IMR-90 (cell line): ENCODE data around the gene MTUS2. TPM values are rescaled to one million over a fixed set of nuclear protein-coding genes. Genes with fewer than 3 reads are reported as not detected.
A peak's percentile ranks its signal among the peaks of the same experiment; 100 is the strongest.

Source experiments
- ATAC-seq: fragments of 200-7000 bp; cut with Tn5 transposase; 2 replicates; pipeline ENCODE4 v1.9.1; 2020; ENCODE audit warnings: low read depth, mild to moderate bottlenecking, moderate library complexity
- BruUV-seq: library from RNA; stranded (reverse); fragments of 400-500 nt; replicated peaks from 2 replicates; lab custom pipeline; 2021; lab: Mats Ljungman, UMichigan
- CTCF ChIA-PET: fragments of 300-600 bp; formaldehyde crosslinking; extraction: SDS; loops from one replicate; lab custom pipeline; 2021; ENCODE audit warnings: antibody characterized with exemption; lab: Yijun Ruan, JAX
- POLR2A ChIA-PET: fragments of 300-600 bp; sonication (Branson Sonifier 250); formaldehyde crosslinking; loops from one replicate; lab custom pipeline; 2022; ENCODE audit warnings: antibody characterized with exemption; ENCODE audit not compliant: unreplicated experiment; lab: Charles Lee
- DNase-seq: peaks from one replicate; pipeline ENCODE4 v3.0.0; 2013
- H2AFZ ChIP-seq: replicated peaks from 2 replicates; pipeline ENCODE3; 2013; ENCODE audit warnings: low read length, mild to moderate bottlenecking; ENCODE audit not compliant: poor library complexity
- H2AK5ac ChIP-seq: 2 replicates; pipeline ENCODE4 v1.6.1; 2013; ENCODE audit warnings: low read depth, low read length, inconsistent platforms
- H2AK9ac ChIP-seq: replicated peaks from 2 replicates; pipeline ENCODE3; 2013; ENCODE audit warnings: mild to moderate bottlenecking, low read depth, low read length, moderate library complexity; ENCODE audit not compliant: poor library complexity
- H2BK120ac ChIP-seq: 2 replicates; pipeline ENCODE4 v1.6.1; 2013; ENCODE audit warnings: low read depth, low read length, inconsistent platforms
- H2BK15ac ChIP-seq: 3 replicates; pipeline ENCODE4 v1.6.1; 2013; ENCODE audit warnings: low read depth, low read length, inconsistent platforms
- H2BK20ac ChIP-seq: 2 replicates; pipeline ENCODE4 v1.6.1; 2013; ENCODE audit warnings: low read depth, mild to moderate bottlenecking, inconsistent platforms, low read length, moderate library complexity
- H2BK5ac ChIP-seq: 2 replicates; pipeline ENCODE4 v1.6.1; 2013; ENCODE audit warnings: mild to moderate bottlenecking, low read depth, low read length, inconsistent platforms; ENCODE audit not compliant: poor library complexity, severe bottlenecking
- H3K14ac ChIP-seq: replicated peaks from 2 replicates; pipeline ENCODE4 v1.6.1; 2013; ENCODE audit warnings: low read depth, low read length, inconsistent platforms
- H3K18ac ChIP-seq: 2 replicates; pipeline ENCODE4 v1.6.1; 2013; ENCODE audit warnings: low read depth, low read length, control low read depth
- H3K23ac ChIP-seq: 2 replicates; pipeline ENCODE4 v1.6.1; 2013; ENCODE audit warnings: low read depth, low read length, inconsistent platforms
- H3K27ac ChIP-seq: 2 replicates; pipeline ENCODE4 v1.5.1; 2013; ENCODE audit warnings: mild to moderate bottlenecking, control low read depth, low read length; ENCODE audit not compliant: insufficient read depth
- H3K27me3 ChIP-seq: 2 replicates; pipeline ENCODE4 v1.6.1; 2013; ENCODE audit warnings: low read length; ENCODE audit not compliant: control insufficient read depth, insufficient read depth
- H3K36me3 ChIP-seq: 2 replicates; pipeline ENCODE4 v1.6.1; 2013; ENCODE audit warnings: low read length, mixed read lengths; ENCODE audit not compliant: control insufficient read depth, insufficient read depth
- H3K4ac ChIP-seq: 2 replicates; pipeline ENCODE4 v1.6.1; 2013; ENCODE audit warnings: low read depth, low read length, inconsistent platforms
- H3K4me1 ChIP-seq: 2 replicates; pipeline ENCODE4 v1.6.1; 2013; ENCODE audit warnings: low read length, mixed read lengths; ENCODE audit not compliant: control insufficient read depth, insufficient read depth
- H3K4me2 ChIP-seq: 2 replicates; pipeline ENCODE4 v1.6.1; 2013; ENCODE audit warnings: low read depth, mild to moderate bottlenecking, control low read depth, low read length, moderate library complexity
- H3K4me3 ChIP-seq: 2 replicates; pipeline ENCODE4 v1.5.1; 2013; ENCODE audit warnings: low read depth, mild to moderate bottlenecking, control low read depth, low read length, moderate library complexity; ENCODE audit not compliant: insufficient read depth
- H3K56ac ChIP-seq: 2 replicates; pipeline ENCODE4 v1.6.1; 2013; ENCODE audit warnings: low read length, inconsistent platforms; ENCODE audit not compliant: insufficient read depth; ENCODE audit errors: extremely low read depth
- H3K79me1 ChIP-seq, 2 experiments: 2 replicates each; pipeline ENCODE4 v1.6.1; 2013; ENCODE audit warnings: low read length in 2 of 2, inconsistent platforms in 1 of 2, low read depth in 1 of 2
- H3K9ac ChIP-seq: 2 replicates; pipeline ENCODE4 v1.6.1; 2013; ENCODE audit warnings: low read depth, low read length, control low read depth
- H3K9me1 ChIP-seq: 2 replicates; pipeline ENCODE4 v1.6.1; 2013; ENCODE audit warnings: low read length, inconsistent platforms; ENCODE audit not compliant: insufficient read depth
- H3K9me3 ChIP-seq: 2 replicates; pipeline ENCODE4 v1.6.1; 2013; ENCODE audit warnings: low read length; ENCODE audit not compliant: control insufficient read depth, insufficient read depth
- H4K20me1 ChIP-seq: 2 replicates; pipeline ENCODE4 v1.6.1; 2013; ENCODE audit warnings: low read length, inconsistent platforms; ENCODE audit not compliant: insufficient read depth
- H4K5ac ChIP-seq: 2 replicates; pipeline ENCODE4 v1.6.1; 2013; ENCODE audit warnings: mild to moderate bottlenecking, low read depth, low read length, control low read depth
- H4K8ac ChIP-seq, 2 experiments: 2 replicates each; pipeline ENCODE4 v1.6.1; 2013; ENCODE audit warnings: low read depth in 2 of 2, low read length in 2 of 2, control low read depth in 1 of 2, inconsistent platforms in 1 of 2
- H4K91ac ChIP-seq: 2 replicates; pipeline ENCODE4 v1.6.1; 2013; ENCODE audit warnings: low read depth, low read length, inconsistent platforms; ENCODE audit not compliant: insufficient read depth
- SMC3 ChIP-seq: fragments of 150-350 bp; IDR thresholded peaks from 2 replicates; pipeline ENCODE4 v1.6.1; 2016; ENCODE audit warnings: low read depth, mild to moderate bottlenecking, antibody characterized with exemption, low read length, moderate library complexity
- WGBS, 2 experiments: methylation state at CpG; one replicate each; pipeline versions ENCODE4 v1.1.5 to v1.1.7; 2013; ENCODE audit warnings: missing lambda C conversion rate in 2 of 2; ENCODE audit not compliant: insufficient read length in 1 of 2; ENCODE audit errors: extremely low coverage in 2 of 2; 5-methylcytosine and 5-hydroxymethylcytosine counted together
- dilution Hi-C: fragments of 300-500 bp; cut with HindIII; formaldehyde crosslinking; loops from one replicate; pipeline ENCODE4 v1.14.3; 2018; ENCODE audit warnings: low sequenced_read_pairs; ENCODE audit not compliant: unreplicated experiment
- in situ Hi-C: fragments of 300-500 bp; cut with MboI; formaldehyde crosslinking; loops from 3 replicates; pipeline ENCODE4 v1.14.3; 2019; ENCODE audit warnings: low sequenced_read_pairs, inconsistent platforms, mixed read lengths
- intact Hi-C: fragments of 100-400 bp; cut with micrococcal nuclease; formaldehyde crosslinking; loops from 2 replicates; pipeline ENCODE4 v1.10.0; 2022
- polyA plus RNA-seq, 3 experiments: library from polyadenylated mRNA; depleted of rRNA; stranded (reverse); fragments of >200 nt; gene quantifications; 2 replicates each; pipeline ENCODE4 v1.2.3, GENCODE V29; 2012; ENCODE audit warnings: low replicate concordance in 1 of 3
- total RNA-seq: library from RNA; depleted of rRNA; stranded (reverse); fragments of >200 nt; gene quantifications from 2 replicates; pipeline ENCODE4 v1.2.3, GENCODE V29; 2012
- TF ChIP-seq, protein P1 (sequence below): conservative IDR thresholded peaks from 2 replicates; pipeline ENCODE4 v1.5.1; 2012; ENCODE audit warnings: mild to moderate bottlenecking, low read depth, low read length, improper control_type of control experiment
- TF ChIP-seq, protein P2 (sequence below): fragments of 150-350 bp; IDR thresholded peaks from 2 replicates; pipeline ENCODE4 v1.6.1; 2017; ENCODE audit warnings: mild to moderate bottlenecking, antibody characterized with exemption, low read length, low read depth

The MTUS2 gene
- total and polyA plus RNA-seq, 2 of the 4 experiments (the other 2 are of a cell fraction) = under 0.01 to 0.02 TPM

- H3K9me1 ChIP-seq = no peaks in the 10 kb centered on the region
- no peaks in the 10 kb centered on the region for H3K36me3 ChIP-seq
- H3K56ac ChIP-seq = no peak overlapping the region
- H2AK9ac ChIP-seq = no peak overlapping the region
- peaks cover 9% of the 10 kb centered on the region for H3K27me3 ChIP-seq
- H4K91ac ChIP-seq = no peak overlapping the region
- H2BK20ac ChIP-seq = no peak overlapping the region
- DNase-seq = no peak
- no peak overlapping the region for H4K8ac ChIP-seq
- no peak overlapping the region for H2BK5ac ChIP-seq
- 34% methylated on average over 6 of the region's 11 CpGs; no CpG with 5 or more reads in 1 of the 2 experiments for WGBS, 2 experiments
- H3K27ac ChIP-seq = no peak overlapping the region
- H3K4me2 ChIP-seq = no peak overlapping the region
- CTCF ChIA-PET = interaction anchor here (0.7 kb wide), 1 partner anchor 1842 kb away, joined by 3 read pairs; no protein-coding TSS in a partner anchor
- no peak overlapping the region for H2BK120ac ChIP-seq
- H3K18ac ChIP-seq = no peak overlapping the region
- no peak overlapping the region for H3K4ac ChIP-seq
- dilution Hi-C loops (no loop called here), intact Hi-C loops (no loop called here), in situ Hi-C loops (loop anchor here (25.0 kb wide), 1 partner anchor 557 kb away; no protein-coding TSS in a partner anchor)
- H3K4me1 ChIP-seq = no peaks in the 10 kb centered on the region
- no peak overlapping the region for H2AK5ac ChIP-seq
- no peak for ATAC-seq
- no peak overlapping the region for H3K14ac ChIP-seq
- POLR2A ChIA-PET = no interaction called here
- 0 out of 2 replicates have a peak, but pooled peaks cover 4% of the 10 kb centered on the region for H3K9me3 ChIP-seq
- no peak overlapping the region for H4K5ac ChIP-seq
- no peak overlapping the region for H2AFZ ChIP-seq
- no peak overlapping the region for H3K4me3 ChIP-seq
- no TSS peak for BruUV-seq
- TF ChIP-seq, protein P1, sequence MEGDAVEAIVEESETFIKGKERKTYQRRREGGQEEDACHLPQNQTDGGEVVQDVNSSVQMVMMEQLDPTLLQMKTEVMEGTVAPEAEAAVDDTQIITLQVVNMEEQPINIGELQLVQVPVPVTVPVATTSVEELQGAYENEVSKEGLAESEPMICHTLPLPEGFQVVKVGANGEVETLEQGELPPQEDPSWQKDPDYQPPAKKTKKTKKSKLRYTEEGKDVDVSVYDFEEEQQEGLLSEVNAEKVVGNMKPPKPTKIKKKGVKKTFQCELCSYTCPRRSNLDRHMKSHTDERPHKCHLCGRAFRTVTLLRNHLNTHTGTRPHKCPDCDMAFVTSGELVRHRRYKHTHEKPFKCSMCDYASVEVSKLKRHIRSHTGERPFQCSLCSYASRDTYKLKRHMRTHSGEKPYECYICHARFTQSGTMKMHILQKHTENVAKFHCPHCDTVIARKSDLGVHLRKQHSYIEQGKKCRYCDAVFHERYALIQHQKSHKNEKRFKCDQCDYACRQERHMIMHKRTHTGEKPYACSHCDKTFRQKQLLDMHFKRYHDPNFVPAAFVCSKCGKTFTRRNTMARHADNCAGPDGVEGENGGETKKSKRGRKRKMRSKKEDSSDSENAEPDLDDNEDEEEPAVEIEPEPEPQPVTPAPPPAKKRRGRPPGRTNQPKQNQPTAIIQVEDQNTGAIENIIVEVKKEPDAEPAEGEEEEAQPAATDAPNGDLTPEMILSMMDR = peak; percentile 15; the same call in 1 of the 2 replicates
- TF ChIP-seq, protein P2, sequence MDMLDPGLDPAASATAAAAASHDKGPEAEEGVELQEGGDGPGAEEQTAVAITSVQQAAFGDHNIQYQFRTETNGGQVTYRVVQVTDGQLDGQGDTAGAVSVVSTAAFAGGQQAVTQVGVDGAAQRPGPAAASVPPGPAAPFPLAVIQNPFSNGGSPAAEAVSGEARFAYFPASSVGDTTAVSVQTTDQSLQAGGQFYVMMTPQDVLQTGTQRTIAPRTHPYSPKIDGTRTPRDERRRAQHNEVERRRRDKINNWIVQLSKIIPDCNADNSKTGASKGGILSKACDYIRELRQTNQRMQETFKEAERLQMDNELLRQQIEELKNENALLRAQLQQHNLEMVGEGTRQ = no peak
- peak; percentile 20; the same call in 1 of the 2 replicates for TF ChIP-seq SMC3
- H3K9ac ChIP-seq = no peak overlapping the region
- no peaks in the 10 kb centered on the region for H3K79me1 ChIP-seq
- H3K23ac ChIP-seq = no peak overlapping the region
- no peaks in the 10 kb centered on the region for H4K20me1 ChIP-seq
- H2BK15ac ChIP-seq = no peak overlapping the region
These were observed 14.8 kb upstream of the MTUS2 start for GRCh38 chr13:28805193-28805819.
